ENCODE data around the gene RNF41.

RNF41 gene

GRCh38 chr12:56260921-56261320 is 39.2 kb upstream of the RNF41 start:
- Histone ChIP-seq H2BK15ac (ENCODE audit: low read length) (no peak overlapping the region), H3K4ac (ENCODE audit: low read length) (no peak overlapping the region), H3K18ac (ENCODE audit: low read length) (no peak overlapping the region), H3K9ac (ENCODE audit: low read depth, low read length, poor library complexity) (no peak overlapping the region), H3K79me1 (ENCODE audit: low read depth, low read length) (peaks cover 10% of the 10 kb centered on the region), H4K8ac (ENCODE audit: low read depth, low read length) (no peak overlapping the region), H2AFZ (ENCODE audit: low read length) (no peak overlapping the region), H3K4me2 (ENCODE audit: insufficient read depth, low read length, poor library complexity, severe bottlenecking) (no peak overlapping the region), H2AK5ac (ENCODE audit: low read depth, low read length) (no peak overlapping the region), H3K4me1 (ENCODE audit: control insufficient read depth in 2 of 2, insufficient read depth in 1 of 2, low read depth in 1 of 2, low read length in 2 of 2) (peaks cover 8 to 12% of the 10 kb centered on the region in 2 donors), H2BK12ac (ENCODE audit: low read length) (no peak overlapping the region), H3K27me3 (ENCODE audit: control insufficient read depth in 3 of 3, insufficient read depth in 3 of 3, low read depth in 1 of 3, low read length in 3 of 3) (no peaks in the 10 kb centered on the region), H2BK120ac (ENCODE audit: low read depth, low read length) (no peak overlapping the region), H3K14ac (ENCODE audit: low read length) (no peak overlapping the region), H3K27ac (replicated peaks; ENCODE audit: low read length) (no peak overlapping the region), H3K36me3 (replicated peaks in 1 of 2; ENCODE audit: control insufficient read depth in 2 of 2, insufficient read depth in 2 of 2, low read length in 2 of 2) (peaks cover 7 to 14% of the 10 kb centered on the region in 2 donors), H4K91ac (ENCODE audit: low read depth, low read length, poor library complexity) (no peak overlapping the region), H3K23ac (ENCODE audit: low read depth, low read length, poor library complexity) (no peak overlapping the region), H3K4me3 (ENCODE audit: low read length in 2 of 2) (no peak overlapping the region), H3K9me3 (replicated peaks in 1 of 2; ENCODE audit: control insufficient read depth in 2 of 2, insufficient read depth in 1 of 2, low read depth in 1 of 2, low read length in 2 of 2) (no peaks in the 10 kb centered on the region), H2BK5ac (ENCODE audit: low read length) (no peak overlapping the region)
- no CpG with 5 or more reads among the region's 3 CpGs for WGBS, 2 donors (ENCODE audit: extremely low coverage in 2 of 2, insufficient read length in 2 of 2, insufficient replicate concordance in 1 of 2)
- no peak for DNase-seq (ENCODE audit: low spot score)

DNA sequence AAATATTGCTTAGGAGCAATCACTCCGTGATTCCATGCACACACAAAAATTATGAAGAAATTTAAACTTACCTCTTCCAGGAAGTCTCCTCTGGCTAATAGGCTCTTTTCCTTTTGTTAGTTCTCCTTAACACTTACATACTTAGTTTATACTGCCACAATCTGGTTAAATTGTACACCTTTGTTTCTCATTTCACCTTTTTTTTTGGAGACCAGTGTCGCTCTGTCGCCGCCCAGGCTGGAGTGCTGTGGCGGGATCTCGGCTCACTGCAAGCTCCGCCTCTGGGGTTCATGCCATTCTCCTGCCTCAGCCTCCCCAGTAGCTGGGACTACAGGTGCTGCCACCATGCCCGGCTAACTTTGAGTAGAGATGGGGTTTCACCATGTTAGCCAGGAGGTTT is 38.7 kb upstream of the RNF41 start:
- H3K27ac ChIP-seq (replicated peaks; ENCODE audit: low read length): no peak overlapping the region
- no peak overlapping the region for H3K23ac ChIP-seq (ENCODE audit: low read depth, low read length, poor library complexity)
- H2BK12ac ChIP-seq (ENCODE audit: low read length): no peak overlapping the region
- no peak overlapping the region for H4K91ac ChIP-seq (ENCODE audit: low read depth, low read length, poor library complexity)
- no peak overlapping the region for H4K8ac ChIP-seq (ENCODE audit: low read depth, low read length)
- H3K4ac ChIP-seq (ENCODE audit: low read length): no peak overlapping the region
- peaks cover 10% of the 10 kb centered on the region for H3K79me1 ChIP-seq (ENCODE audit: low read depth, low read length)
- H3K4me2 ChIP-seq (ENCODE audit: insufficient read depth, low read length, poor library complexity, severe bottlenecking): no peak overlapping the region
- no peak overlapping the region for H3K4me3 ChIP-seq (ENCODE audit: low read length in 2 of 2)
- H2AFZ ChIP-seq (ENCODE audit: low read length): no peak overlapping the region
- DNase-seq (ENCODE audit: low spot score): no peak
- H3K14ac ChIP-seq (ENCODE audit: low read length): no peak overlapping the region
- H3K9ac ChIP-seq (ENCODE audit: low read depth, low read length, poor library complexity): no peak overlapping the region
- no peak overlapping the region for H2BK120ac ChIP-seq (ENCODE audit: low read depth, low read length)
- no CpG with 5 or more reads among the region's 8 CpGs for WGBS, 2 donors (ENCODE audit: extremely low coverage in 2 of 2, insufficient read length in 2 of 2, insufficient replicate concordance in 1 of 2)
- no peak overlapping the region for H2BK5ac ChIP-seq (ENCODE audit: low read length)
- H3K36me3 ChIP-seq (replicated peaks in 1 of 2; ENCODE audit: control insufficient read depth in 2 of 2, insufficient read depth in 2 of 2, low read length in 2 of 2): peaks cover 12 to 19% of the 10 kb centered on the region in 2 donors
- peaks cover 8 to 12% of the 10 kb centered on the region in 2 donors for H3K4me1 ChIP-seq (ENCODE audit: control insufficient read depth in 2 of 2, insufficient read depth in 1 of 2, low read depth in 1 of 2, low read length in 2 of 2)
- H3K27me3 ChIP-seq (ENCODE audit: control insufficient read depth in 3 of 3, insufficient read depth in 3 of 3, low read depth in 1 of 3, low read length in 3 of 3): no peaks in the 10 kb centered on the region
- no peak overlapping the region for H3K18ac ChIP-seq (ENCODE audit: low read length)
- no peaks in the 10 kb centered on the region for H3K9me3 ChIP-seq (replicated peaks in 1 of 2; ENCODE audit: control insufficient read depth in 2 of 2, insufficient read depth in 1 of 2, low read depth in 1 of 2, low read length in 2 of 2)
- H2AK5ac ChIP-seq (ENCODE audit: low read depth, low read length): no peak overlapping the region
- no peak overlapping the region for H2BK15ac ChIP-seq (ENCODE audit: low read length)

GRCh38 chr12:56258820-56259183 is 37.1 kb upstream of the RNF41 start:
- no CpG with 5 or more reads among the region's 9 CpGs for WGBS, 2 donors (ENCODE audit: extremely low coverage in 2 of 2, insufficient read length in 2 of 2, insufficient replicate concordance in 1 of 2)
- Histone ChIP-seq H3K14ac (ENCODE audit: low read length) (no peak overlapping the region), H3K4me1 (ENCODE audit: control insufficient read depth in 2 of 2, insufficient read depth in 1 of 2, low read depth in 1 of 2, low read length in 2 of 2) (peaks cover 8 to 12% of the 10 kb centered on the region in 2 donors), H2BK15ac (ENCODE audit: low read length) (peak overlapping the region; percentile 93), H3K9ac (ENCODE audit: low read depth, low read length, poor library complexity) (peak overlapping the region; percentile 89), H3K23ac (ENCODE audit: low read depth, low read length, poor library complexity) (peak overlapping the region; percentile 82), H4K91ac (ENCODE audit: low read depth, low read length, poor library complexity) (no peak overlapping the region), H3K4ac (ENCODE audit: low read length) (no peak overlapping the region), H3K9me3 (replicated peaks in 1 of 2; ENCODE audit: control insufficient read depth in 2 of 2, insufficient read depth in 1 of 2, low read depth in 1 of 2, low read length in 2 of 2) (no peaks in the 10 kb centered on the region), H3K18ac (ENCODE audit: low read length) (peak overlapping the region; percentile 93), H4K8ac (ENCODE audit: low read depth, low read length) (no peak overlapping the region), H3K27me3 (ENCODE audit: control insufficient read depth in 3 of 3, insufficient read depth in 3 of 3, low read depth in 1 of 3, low read length in 3 of 3) (no peaks in the 10 kb centered on the region), H3K4me3 (ENCODE audit: low read length in 2 of 2) (peak overlapping the region; percentile 78 to 88), H3K27ac (replicated peaks; ENCODE audit: low read length) (no peak overlapping the region), H3K4me2 (ENCODE audit: insufficient read depth, low read length, poor library complexity, severe bottlenecking) (peak overlapping the region; percentile 70), H2BK5ac (ENCODE audit: low read length) (peak overlapping the region; percentile 93), H3K79me1 (ENCODE audit: low read depth, low read length) (peaks cover 10% of the 10 kb centered on the region), H2AFZ (ENCODE audit: low read length) (peak overlapping the region; percentile 99), H3K36me3 (replicated peaks in 1 of 2; ENCODE audit: control insufficient read depth in 2 of 2, insufficient read depth in 2 of 2, low read length in 2 of 2) (peaks cover 22 to 34% of the 10 kb centered on the region in 2 donors), H2AK5ac (ENCODE audit: low read depth, low read length) (peak overlapping the region; percentile 64), H2BK120ac (ENCODE audit: low read depth, low read length) (no peak overlapping the region), H2BK12ac (ENCODE audit: low read length) (no peak overlapping the region)
- peak; percentile 9 for DNase-seq (ENCODE audit: low spot score)

DNA sequence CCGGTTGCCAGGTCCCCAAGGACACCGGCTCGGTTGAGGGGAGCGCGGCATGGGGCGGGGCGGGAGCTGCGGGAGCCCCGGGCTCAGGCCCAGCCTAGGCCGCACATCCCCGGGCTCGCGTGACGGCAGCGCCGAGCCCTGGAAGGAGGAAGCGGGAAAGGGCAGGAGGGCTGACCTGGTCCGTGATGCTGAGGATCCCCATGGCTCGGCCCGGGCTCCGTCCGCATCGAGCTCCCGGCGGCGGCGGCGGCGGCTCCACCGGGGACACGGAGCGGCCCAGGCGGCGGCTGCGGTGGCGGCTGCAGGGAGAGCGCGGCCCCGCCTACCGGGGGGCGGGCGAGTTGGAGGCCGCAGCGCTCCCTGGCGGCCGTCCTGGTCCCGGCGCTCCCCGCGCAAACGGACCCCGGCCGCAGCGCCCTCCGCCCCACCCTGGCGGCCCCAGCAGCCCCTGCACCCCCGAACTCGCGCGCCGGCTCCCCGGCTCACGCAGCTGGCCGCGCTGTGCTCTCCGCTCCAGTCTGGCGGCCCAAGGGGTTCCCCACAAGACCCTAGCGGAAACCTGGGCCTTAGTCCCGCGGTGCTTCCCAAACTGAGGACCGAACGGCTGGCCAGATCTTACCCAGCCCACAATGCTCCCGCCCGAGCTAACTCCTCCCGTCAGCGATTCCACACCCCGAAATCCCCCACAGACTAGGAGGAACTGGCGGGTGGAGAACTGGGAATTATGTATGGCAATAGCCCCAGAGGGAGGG is 36.5 kb upstream of the RNF41 start, which contains the start of gene ANKRD52:
TSS of gene ANKRD52 (minus strand) at position 317 of the 752 bp plus-strand sequence. CDS start at position 202, 115 bp downstream.
- Histone ChIP-seq H3K79me1 (ENCODE audit: low read depth, low read length) (peaks cover 10% of the 10 kb centered on the region), H3K9ac (ENCODE audit: low read depth, low read length, poor library complexity) (peak within 1 kb of the TSS; percentile 99), H2BK5ac (ENCODE audit: low read length) (peak within 1 kb of the TSS; percentile 93), H3K27ac (replicated peaks; ENCODE audit: low read length) (peak within 1 kb of the TSS; percentile 62), H3K4me3 (ENCODE audit: low read length in 2 of 2) (peak within 1 kb of the TSS; percentile 78 to 89), H3K4ac (ENCODE audit: low read length) (no peak within 1 kb of the TSS), H3K18ac (ENCODE audit: low read length) (peak within 1 kb of the TSS; percentile 99), H2AK5ac (ENCODE audit: low read depth, low read length) (peak within 1 kb of the TSS; percentile 64), H3K27me3 (ENCODE audit: control insufficient read depth in 3 of 3, insufficient read depth in 3 of 3, low read depth in 1 of 3, low read length in 3 of 3) (no peaks in the 10 kb centered on the region), H2BK120ac (ENCODE audit: low read depth, low read length) (peak within 1 kb of the TSS; percentile 53), H3K14ac (ENCODE audit: low read length) (peak within 1 kb of the TSS; percentile 92), H3K23ac (ENCODE audit: low read depth, low read length, poor library complexity) (peak within 1 kb of the TSS; percentile 82), H3K4me2 (ENCODE audit: insufficient read depth, low read length, poor library complexity, severe bottlenecking) (peak within 1 kb of the TSS; percentile 70), H3K36me3 (replicated peaks in 1 of 2; ENCODE audit: control insufficient read depth in 2 of 2, insufficient read depth in 2 of 2, low read length in 2 of 2) (peaks cover 28 to 39% of the 10 kb centered on the region in 2 donors), H3K9me3 (replicated peaks in 1 of 2; ENCODE audit: control insufficient read depth in 2 of 2, insufficient read depth in 1 of 2, low read depth in 1 of 2, low read length in 2 of 2) (no peaks in the 10 kb centered on the region), H3K4me1 (ENCODE audit: control insufficient read depth in 2 of 2, insufficient read depth in 1 of 2, low read depth in 1 of 2, low read length in 2 of 2) (peaks cover 8 to 12% of the 10 kb centered on the region in 2 donors), H4K91ac (ENCODE audit: low read depth, low read length, poor library complexity) (no peak within 1 kb of the TSS), H2AFZ (ENCODE audit: low read length) (peak within 1 kb of the TSS; percentile 99), H4K8ac (ENCODE audit: low read depth, low read length) (no peak within 1 kb of the TSS), H2BK15ac (ENCODE audit: low read length) (peak within 1 kb of the TSS; percentile 93), H2BK12ac (ENCODE audit: low read length) (no peak within 1 kb of the TSS)
- no CpG with 5 or more reads among the region's 78 CpGs for WGBS, 2 donors (ENCODE audit: extremely low coverage in 2 of 2, insufficient read length in 2 of 2, insufficient replicate concordance in 1 of 2)
- peak; percentile 81 for DNase-seq (ENCODE audit: low spot score)

Measured in neuronal stem cell (in vitro differentiated cells).